Hematopoietic multipotent progenitor cell treated with erythropoietin and hydrocortisone succinate and interleukin-3 and kit ligand, for 15 days (in vitro differentiated cells): ENCODE measurements around the gene RPUSD2.
"Not testable (repeated sequence)": the region's sequence is repeated elsewhere in the genome, so short reads cannot be mapped to it uniquely, and the experiment has no call there.

Experiments used
- DNase-seq: peaks from one replicate; pipeline ENCODE4 v3.0.0-alpha.2; 2015; ENCODE audit warnings: low spot score

RPUSD2 gene

DNA sequence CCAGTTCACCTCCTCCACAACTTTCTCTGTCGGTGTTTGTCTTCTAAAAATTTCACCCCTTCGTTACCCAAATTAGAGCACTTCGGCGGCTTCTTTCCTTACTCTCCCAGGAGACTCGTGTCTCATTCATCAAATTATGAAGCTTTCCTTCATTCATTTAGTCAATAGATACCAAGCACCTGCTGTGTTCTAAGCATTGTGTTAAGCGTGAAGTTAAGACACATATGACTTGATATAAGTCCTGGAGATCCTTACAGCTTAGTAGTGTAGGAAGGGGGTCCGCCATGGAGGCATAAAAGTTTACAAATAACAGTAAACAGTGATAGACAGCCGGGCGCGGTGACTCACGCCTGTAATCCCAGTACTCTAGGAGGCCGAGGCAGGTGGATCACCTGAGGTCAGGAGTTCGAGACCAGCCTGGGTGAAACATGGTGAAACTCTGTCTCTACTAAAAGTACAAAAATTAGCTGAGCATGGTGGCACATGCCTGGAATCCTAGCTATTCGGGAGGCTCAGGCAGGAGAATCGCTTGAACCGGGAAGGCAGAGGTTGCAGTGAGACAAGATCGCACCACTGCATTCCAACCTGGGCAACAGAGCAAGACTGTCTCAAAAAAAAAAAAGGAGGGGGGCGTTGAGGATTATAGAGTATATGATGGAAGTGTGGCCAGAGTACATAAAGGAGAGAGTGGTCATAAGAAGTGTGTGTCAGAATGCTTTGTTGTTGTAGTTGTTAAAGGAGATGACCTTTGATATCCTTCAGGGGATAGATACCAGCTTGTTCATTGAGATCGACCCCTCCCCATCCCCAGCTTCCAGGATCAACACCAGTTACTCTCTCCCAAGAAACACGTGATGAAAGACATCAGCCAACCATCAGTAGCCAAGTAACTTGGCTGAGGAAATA lies 3.5 kb upstream of the RPUSD2 start:
- no peak for DNase-seq

DNA sequence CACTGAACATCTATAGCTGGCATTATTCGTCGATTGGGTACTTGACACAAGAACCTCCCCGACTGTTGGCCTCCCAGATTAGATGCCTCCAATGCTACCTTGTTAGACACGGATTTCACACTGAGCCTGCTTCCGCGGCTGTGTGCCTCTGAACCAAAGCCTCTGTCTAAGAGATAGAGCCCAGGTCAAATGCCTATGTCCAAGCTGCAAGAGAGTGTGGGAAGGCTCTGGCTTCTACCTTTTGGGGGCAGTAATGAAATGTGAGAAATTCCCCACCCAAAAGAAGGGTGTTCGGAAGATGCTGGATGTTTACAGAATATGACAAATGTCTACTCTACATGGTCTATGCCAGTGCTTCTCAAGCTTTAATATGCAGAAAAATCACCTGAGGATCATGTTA lies 2.0 kb upstream of the RPUSD2 start:
- DNase-seq = peak; percentile 46

- DNase-seq = no peak
Observed at GRCh38 chr15:40575113-40575512, 6.0 kb downstream of the RPUSD2 start.

- not testable (repeated sequence) for DNase-seq
Observed at GRCh38 chr15:40576914-40577313, 7.8 kb downstream of the RPUSD2 start.

DNA sequence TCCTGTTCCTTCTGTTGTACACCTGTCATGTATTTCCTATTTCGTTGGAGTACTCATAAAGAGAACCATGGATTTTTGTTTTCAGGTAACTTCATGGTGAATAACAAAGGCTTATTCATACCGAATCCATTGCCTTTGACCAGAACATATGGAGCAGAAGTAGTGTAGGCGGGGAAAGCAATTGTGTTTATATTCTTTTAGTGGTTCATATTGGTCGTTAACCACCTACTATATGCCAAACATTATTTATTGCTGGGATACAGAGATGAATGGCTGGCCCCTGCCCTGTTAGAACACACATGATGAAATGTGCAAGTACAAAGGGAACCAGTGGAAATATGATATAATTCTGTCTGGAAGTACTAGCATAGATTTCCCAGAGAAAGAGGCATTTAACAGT lies 9.8 kb downstream of the RPUSD2 start:
- no peak for DNase-seq

DNA sequence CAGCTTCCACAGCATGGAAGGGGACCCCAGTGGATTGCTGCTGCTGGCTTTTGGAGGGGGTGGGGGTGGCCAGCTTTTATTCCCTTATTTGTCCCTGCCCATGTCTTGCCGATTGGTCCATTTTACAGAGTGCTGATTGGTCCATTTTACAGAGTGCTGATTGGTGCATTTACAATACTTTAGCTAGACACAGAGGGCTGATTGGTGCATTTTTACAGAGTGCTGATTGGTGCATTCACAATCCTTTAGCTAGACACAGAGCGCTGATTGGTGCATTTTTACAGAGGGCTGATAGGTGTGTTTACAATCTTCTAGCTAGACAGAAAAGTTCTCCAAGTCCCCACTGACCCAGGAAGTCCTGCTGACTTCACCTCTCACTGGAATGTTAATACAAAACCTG lies 12.7 kb downstream of the RPUSD2 start:
- not testable (repeated sequence) for DNase-seq

DNA sequence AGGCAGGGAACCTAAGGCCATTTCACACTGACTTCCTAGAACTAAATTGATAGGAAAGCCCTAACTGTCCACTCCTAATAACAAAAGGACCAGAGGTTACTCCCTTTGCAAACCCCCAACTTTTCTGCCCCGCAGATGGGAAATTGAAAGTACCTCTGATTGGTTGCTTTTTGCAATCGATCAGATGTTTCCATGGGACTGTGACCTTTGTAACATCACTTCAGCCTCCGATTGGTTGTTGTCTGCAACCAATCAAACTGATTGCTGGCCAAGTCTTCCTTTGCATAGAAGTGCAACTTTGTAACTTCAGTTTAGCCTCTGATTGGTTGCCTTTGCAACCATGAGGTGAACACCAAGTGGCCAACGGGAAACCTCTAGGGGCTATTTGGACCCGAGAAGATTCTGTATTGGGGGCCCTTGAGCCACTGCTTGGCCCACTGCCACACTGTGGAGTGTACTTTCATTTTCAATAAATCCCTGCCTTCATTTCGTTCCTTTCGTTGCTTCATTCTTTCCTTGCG lies 13.7 kb downstream of the RPUSD2 start:
- DNase-seq = no peak

DNA sequence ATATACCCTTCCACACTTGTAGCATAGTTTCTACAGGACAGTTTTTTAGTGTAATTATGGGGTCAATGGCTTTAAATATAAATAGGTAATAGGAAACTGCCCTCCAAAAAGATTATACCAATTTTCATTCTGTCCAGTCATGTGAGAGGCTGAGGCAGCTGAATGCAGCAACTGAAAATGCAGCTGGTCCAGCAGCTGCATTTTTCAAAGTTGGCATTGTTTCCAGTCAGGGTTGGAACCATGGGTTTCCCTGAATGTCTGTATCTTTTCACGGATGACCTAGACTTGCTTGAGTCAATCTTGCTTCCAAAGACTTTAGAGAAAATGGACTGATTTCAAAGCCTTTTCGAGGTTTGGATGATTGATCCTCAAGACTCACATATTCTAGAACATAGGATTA lies 15.1 kb downstream of the RPUSD2 start:
- DNase-seq = no peak

DNA sequence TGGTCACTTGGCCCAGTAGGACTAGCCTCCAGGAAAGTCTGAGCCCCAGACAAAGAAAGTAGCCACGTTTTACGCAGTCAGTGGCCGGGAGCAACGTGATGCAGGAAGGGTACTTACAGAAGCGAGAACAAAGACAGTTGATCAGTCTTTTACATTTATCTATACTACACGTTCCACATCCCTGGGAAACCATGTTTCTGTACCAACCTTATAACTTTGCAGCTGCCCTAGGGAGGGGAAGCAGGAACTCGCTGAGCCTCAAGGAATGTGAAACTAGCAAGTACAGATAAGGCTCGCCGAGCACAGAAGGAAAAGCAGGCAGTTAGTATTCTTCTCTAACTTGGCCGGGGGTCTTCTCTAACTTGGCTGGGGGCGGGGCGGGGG lies 21.6 kb downstream of the RPUSD2 start:
- DNase-seq = no peak

DNA sequence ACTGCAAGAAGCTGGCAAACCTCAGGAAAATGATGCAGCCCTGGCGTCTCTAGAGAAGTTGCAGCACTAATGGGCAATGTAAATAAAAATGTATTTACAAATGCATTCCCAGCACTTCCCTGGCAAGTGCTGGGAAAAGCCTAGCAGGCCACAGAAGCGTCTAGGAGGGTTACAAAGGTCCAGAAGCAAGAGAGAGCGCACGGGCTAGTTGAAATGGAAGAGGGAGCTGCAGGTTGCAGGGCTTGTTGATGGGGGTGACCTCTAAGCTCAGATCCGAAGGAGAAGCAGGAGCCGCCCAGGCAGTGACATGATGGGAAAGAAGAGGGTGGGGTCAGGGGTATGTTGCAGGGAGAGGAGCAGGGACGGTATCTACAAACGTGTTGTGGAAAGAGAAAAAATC lies 22.3 kb downstream of the RPUSD2 start:
- DNase-seq = no peak

- DNase-seq = peak; percentile 31
Observed at GRCh38 chr15:40593165-40593564, 24.1 kb downstream of the RPUSD2 start.

DNA sequence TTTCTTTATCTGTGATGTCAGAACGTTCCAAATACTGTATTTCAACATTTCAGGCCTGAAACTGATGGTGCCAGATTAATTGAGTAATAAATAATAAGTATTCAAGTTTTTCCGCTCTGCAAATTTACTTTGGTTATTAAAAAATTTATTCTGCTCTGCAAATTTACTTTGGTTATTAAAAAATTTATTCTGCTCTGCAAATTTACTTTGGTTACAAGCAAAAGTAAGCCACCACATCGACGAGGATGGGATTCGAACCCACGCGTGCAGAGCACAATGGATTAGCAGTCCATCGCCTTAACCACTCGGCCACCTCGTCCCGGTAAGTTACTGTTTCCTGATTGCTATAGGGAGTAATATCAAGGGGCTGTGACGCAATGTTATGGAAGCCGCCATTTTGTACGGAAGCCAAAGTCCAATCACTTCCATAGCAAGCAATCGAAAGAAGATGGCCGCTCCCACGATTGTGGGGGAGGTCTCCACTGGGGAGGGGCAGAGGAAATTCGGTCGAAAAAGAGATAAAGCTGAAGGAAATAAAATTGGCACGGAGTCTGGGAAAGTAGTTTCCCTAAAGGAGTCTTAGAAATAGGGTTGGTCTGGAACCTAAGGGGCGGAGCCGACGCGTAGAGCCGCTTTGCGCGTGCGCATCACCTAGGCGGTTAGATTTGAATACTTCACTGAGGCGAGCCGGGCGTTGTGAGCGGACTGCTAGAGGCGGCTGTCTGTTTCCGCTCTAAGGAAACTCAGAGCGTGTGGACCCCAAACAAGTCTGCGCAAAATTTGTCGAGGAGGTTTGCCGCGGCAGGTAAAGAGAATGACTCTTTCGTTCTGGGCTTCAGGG lies 24.7 kb downstream of the RPUSD2 start, which contains the start of gene KNL1:
Gene KNL1 (plus strand): TSS at position 662 of the 841 bp plus-strand sequence. CDS start 8,683 bp downstream, outside the sequence.
- peak; percentile 95 for DNase-seq

DNA sequence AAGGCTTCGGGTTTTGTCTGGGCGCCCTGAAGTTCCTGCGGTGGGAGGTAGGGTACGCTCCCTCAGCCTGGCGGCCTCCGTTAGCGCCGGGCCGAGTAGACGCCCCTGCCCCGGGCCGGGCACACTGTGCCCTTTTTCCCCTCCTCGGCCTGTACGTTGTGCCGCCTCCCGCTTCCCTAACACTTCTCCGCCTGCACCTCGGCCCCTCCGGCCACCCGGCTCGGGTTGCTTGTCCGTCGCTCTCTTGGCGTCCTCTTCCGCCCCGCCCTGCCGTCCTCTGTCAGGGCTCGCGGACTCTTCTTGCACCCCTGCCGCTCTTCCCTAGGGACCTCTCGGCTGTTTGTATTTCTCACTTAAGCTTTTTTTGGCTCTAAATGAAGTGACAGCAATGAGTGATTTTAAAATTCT lies 25.3 kb downstream of the RPUSD2 start:
- peak; percentile 49 for DNase-seq

GRCh38 chr15:40595219-40595618 lies 26.1 kb downstream of the RPUSD2 start:
- no peak for DNase-seq

DNA sequence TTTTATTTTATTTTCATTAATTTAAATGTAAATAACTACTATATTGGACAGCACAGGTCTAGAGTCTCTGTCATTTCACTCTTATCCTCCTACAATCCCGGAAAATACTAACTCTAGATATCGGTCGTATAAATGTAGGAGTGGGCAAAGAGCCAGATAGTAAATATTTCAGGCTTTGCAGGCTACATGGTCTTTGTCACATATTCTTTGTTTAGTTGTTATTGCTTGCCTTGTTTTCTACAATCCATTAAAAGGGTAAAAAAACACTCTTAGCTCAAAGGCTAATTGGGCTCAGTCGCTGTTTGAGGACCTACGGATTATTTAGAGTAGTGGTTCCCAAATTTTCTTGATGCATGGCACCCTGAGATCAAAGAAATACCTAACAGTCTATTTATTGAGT lies 26.7 kb downstream of the RPUSD2 start:
- no peak for DNase-seq

DNA sequence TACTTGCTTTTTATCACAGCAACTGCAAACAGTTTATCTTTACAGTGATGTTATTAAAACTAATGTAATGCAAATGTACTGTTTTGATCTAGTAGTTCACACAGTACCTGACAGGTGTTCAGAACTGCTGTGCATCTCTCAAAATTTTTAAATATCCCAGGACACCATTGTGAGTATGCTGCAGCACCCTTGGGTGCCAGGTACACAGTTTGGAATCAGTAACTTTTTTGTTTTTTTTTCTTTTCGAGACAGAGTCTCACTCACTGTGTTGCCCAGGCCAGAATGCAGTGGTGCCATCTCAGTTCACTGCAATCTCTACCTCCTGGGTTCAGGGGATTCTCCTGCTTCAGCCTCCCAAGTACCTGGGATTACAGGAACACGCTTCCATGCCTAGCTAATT lies 27.9 kb downstream of the RPUSD2 start:
- DNase-seq = no peak

GRCh38 chr15:40598126-40598525 lies 29.0 kb downstream of the RPUSD2 start:
- DNase-seq = no peak

DNA sequence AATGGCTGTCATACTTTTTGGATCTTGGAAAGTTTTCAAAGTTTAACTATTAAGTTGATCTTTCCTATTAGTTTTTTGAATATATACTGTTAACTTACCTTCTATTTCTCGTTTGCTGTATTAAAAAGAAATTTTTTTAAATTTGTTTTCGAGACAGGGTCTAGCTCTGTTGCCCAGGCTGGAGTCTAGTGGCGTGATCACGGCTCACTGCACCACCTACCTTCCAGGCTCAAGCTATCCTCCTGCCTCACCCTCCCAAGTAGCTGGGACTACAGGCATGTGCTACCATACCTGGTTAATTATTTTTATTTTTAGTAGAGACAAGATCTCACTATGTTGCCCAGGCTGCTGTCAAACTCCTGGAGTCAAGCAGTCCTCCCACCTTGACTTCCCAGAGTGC lies 29.6 kb downstream of the RPUSD2 start:
- DNase-seq = no peak

- DNase-seq = no peak
Observed at GRCh38 chr15:40600956-40601355, 31.9 kb downstream of the RPUSD2 start.

DNA sequence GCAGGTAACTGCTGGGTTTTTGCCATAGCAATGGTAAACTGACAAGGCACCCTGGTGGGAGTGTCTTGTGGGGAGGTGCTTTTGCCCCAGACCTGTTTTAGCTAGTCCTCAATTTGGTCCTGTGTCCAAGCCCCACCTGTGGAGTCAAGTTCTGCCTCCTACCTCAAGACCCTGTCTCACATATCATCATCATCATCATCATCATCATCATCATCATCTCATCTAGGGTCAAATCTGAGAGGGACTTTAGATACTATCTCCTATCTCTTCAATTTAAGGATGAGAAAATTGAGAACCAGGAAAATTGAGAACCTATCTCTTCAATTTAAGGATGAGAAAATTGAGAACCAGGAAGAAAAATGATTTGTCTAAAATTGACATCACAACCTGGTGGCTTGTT lies 34.8 kb downstream of the RPUSD2 start:
- DNase-seq = no peak

GRCh38 chr15:40613080-40613479 lies 44.0 kb downstream of the RPUSD2 start:
- no peak for DNase-seq

- DNase-seq = no peak
Observed at GRCh38 chr15:40618023-40618422, 48.9 kb downstream of the RPUSD2 start.

GRCh38 chr15:40618906-40619305 lies 49.8 kb downstream of the RPUSD2 start:
- no peak for DNase-seq
